ENCODE measurements around the gene SIGLEC7.

SIGLEC7 gene

DNA sequence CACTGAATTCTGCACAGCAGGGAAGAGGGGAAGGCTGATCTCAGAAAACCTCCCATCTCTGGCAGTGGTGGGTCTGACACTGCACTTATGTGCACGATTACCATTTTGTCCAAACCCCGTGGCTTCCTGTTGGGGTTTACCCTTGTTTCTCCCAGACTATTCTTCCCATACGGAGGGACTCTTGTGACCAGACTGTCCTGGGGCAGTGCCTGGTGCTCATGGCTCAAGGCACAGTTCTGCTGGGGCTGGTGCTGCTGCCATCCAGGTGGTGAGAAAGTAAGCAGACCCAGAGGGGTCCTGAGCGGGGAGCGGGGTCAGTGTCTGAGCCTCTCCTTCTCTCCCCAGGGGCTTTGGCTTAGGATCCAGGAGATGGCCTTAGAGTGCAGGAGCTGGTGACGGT lies 22.5 kb upstream of the SIGLEC7 start:
- Histone ChIP-seq H3K4me2 (ENCODE audit: low read length) (no peak overlapping the region), H3K36me3 (ENCODE audit: insufficient read depth, low read length) (no peaks in the 10 kb centered on the region), H3K4me1 (ENCODE audit: control insufficient read depth, insufficient read depth, low read length) (no peaks in the 10 kb centered on the region), H3K9me3 (replicated peaks; ENCODE audit: low read length) (no peaks in the 10 kb centered on the region), H3K9ac (ENCODE audit: low read depth, low read length) (no peak overlapping the region), H3K4me3 (ENCODE audit: low read length) (no peak overlapping the region), H3K27me3 (ENCODE audit: control insufficient read depth, insufficient read depth, low read length) (no peaks in the 10 kb centered on the region)

DNA sequence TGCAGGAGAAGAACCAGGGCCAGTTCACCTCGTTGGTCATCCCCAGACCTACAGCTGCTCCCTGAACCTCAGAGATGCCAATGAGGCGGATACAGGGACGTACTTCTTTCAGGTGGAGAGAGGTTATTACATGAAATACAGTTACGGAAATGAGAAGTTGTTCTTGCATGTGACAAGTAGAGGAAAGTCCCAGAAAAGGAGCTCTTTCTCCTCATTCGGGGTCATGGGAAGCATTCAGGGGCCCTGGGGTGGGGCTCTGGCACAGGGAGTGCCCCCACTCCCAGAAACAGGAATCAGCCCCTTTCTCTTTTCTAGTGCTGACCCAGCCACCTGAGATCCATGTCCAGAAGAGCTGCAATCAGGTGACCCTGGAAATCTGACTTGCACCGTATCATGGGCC lies 21.9 kb upstream of the SIGLEC7 start:
- Histone ChIP-seq H3K9ac (ENCODE audit: low read depth, low read length) (no peak overlapping the region), H3K36me3 (ENCODE audit: insufficient read depth, low read length) (no peaks in the 10 kb centered on the region), H3K4me1 (ENCODE audit: control insufficient read depth, insufficient read depth, low read length) (no peaks in the 10 kb centered on the region), H3K27me3 (ENCODE audit: control insufficient read depth, insufficient read depth, low read length) (no peaks in the 10 kb centered on the region), H3K4me2 (ENCODE audit: low read length) (no peak overlapping the region), H3K4me3 (ENCODE audit: low read length) (no peak overlapping the region), H3K9me3 (replicated peaks; ENCODE audit: low read length) (no peaks in the 10 kb centered on the region)

DNA sequence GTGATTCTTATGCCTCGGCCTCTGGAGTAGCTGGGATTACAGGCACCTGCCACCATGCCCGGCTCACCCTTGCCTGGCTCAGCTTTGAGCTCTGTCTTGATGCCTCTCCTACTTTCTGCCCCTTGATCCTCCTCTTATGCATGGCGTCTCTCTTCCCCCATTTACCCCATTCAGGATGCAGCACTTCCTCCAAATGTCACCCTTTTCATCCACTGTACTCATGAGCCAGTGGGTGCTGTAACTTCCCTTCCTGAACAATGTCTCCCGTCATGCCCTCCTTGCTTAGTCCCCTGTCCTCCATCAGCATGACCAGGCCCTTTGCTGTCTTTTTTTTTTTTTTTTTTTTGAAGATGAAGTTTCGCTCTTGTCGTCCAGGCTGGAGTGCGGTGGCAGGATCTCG lies 20.8 kb upstream of the SIGLEC7 start:
- H3K27me3 ChIP-seq (ENCODE audit: control insufficient read depth, insufficient read depth, low read length): no peaks in the 10 kb centered on the region
- no peaks in the 10 kb centered on the region for H3K9me3 ChIP-seq (replicated peaks; ENCODE audit: low read length)
- H3K4me3 ChIP-seq (ENCODE audit: low read length): no peak overlapping the region
- H3K36me3 ChIP-seq (ENCODE audit: insufficient read depth, low read length): no peaks in the 10 kb centered on the region
- H3K4me2 ChIP-seq (ENCODE audit: low read length): no peak overlapping the region
- H3K4me1 ChIP-seq (ENCODE audit: control insufficient read depth, insufficient read depth, low read length): no peaks in the 10 kb centered on the region
- H3K9ac ChIP-seq (ENCODE audit: low read depth, low read length): no peak overlapping the region

DNA sequence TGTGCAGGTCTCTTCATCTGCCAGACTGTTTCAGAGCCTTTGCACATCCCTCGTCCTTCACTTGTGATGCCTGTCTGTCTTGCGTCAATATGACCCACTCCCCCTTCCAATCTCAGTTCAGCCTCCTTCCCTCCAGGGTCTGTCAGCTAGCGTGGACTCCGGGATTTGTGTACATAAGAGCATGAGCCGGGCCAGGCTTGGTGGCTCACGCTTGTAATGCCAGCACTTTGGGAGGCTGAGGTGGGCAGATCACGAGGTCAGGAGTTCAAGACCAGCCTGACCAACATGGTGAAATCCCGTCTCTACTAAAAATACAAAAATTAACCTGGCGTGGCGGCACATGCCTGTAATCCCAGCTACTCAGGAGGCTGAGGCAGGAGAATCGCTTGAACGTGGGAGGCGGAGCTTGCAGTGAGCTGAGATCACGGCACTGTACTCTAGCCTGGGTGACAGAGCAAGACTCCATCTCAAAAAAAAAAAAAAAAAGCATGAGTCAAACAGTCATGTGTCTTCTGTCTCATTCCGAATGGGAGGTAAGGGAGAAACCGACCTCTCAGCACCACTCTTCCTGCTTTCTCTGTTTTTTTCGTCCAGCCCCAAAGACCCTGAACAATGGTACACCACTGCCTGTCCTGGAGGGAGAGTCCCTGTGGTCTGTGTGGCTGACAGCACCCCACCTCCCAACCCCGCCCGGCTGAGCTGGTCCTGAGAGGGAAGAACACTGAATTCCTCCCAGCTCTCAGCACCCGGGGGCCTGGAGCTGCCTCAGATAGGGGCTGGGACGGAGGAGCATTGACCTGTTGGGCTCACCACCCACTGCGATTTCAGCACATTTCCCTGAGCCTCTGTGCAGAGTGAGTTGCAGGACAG lies 19.8 kb upstream of the SIGLEC7 start:
- no peaks in the 10 kb centered on the region for H3K9me3 ChIP-seq (replicated peaks; ENCODE audit: low read length)
- no peak overlapping the region for H3K9ac ChIP-seq (ENCODE audit: low read depth, low read length)
- no peaks in the 10 kb centered on the region for H3K4me1 ChIP-seq (ENCODE audit: control insufficient read depth, insufficient read depth, low read length)
- no peak overlapping the region for H3K4me2 ChIP-seq (ENCODE audit: low read length)
- no peak overlapping the region for H3K4me3 ChIP-seq (ENCODE audit: low read length)
- no peaks in the 10 kb centered on the region for H3K27me3 ChIP-seq (ENCODE audit: control insufficient read depth, insufficient read depth, low read length)
- no peaks in the 10 kb centered on the region for H3K36me3 ChIP-seq (ENCODE audit: insufficient read depth, low read length)

DNA sequence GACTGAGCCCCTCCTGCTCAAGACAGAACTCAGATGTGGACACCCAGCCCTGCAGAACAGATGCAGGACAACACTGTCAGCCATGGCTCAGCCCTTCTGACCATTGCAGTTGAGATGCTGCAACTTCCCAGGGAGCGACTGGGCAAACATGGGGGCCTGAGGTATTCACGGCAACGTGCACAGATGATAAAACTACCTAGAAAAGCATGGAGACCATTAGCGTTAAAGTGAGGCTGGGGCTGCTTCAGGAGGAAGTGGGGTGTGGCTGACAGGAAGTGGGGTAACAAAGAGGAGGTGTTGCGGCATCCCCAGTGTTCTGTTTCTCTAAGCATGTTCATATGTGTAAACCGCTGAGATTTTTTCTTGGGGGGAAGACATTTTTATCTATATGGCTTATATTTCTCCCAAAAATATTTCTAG lies 18.7 kb upstream of the SIGLEC7 start:
- Histone ChIP-seq H3K4me1 (ENCODE audit: control insufficient read depth, insufficient read depth, low read length) (no peaks in the 10 kb centered on the region), H3K27me3 (ENCODE audit: control insufficient read depth, insufficient read depth, low read length) (no peaks in the 10 kb centered on the region), H3K4me3 (ENCODE audit: low read length) (no peak overlapping the region), H3K9me3 (replicated peaks; ENCODE audit: low read length) (no peaks in the 10 kb centered on the region), H3K36me3 (ENCODE audit: insufficient read depth, low read length) (no peaks in the 10 kb centered on the region), H3K4me2 (ENCODE audit: low read length) (no peak overlapping the region), H3K9ac (ENCODE audit: low read depth, low read length) (no peak overlapping the region)

DNA sequence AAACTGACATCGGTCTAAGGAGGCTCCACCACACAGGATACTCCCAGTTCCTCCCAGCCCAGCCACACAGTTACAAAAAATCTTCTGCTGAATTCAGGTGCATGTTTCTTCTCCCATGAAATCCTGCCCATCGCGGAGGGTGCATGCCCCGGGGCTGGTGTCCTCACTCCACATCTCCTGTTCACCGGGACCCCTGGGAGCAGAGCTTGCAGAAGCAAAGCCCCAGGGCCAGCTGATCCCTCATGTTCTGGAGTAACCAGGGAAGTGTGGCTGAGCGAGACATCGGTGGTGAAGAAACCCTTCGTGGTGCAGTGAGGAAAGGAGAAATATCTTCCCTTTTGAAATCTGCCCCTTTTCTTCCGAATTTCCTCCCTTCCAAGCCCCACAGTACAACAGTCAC lies 18.3 kb upstream of the SIGLEC7 start:
- Histone ChIP-seq H3K4me3 (ENCODE audit: low read length) (no peak overlapping the region), H3K36me3 (ENCODE audit: insufficient read depth, low read length) (no peaks in the 10 kb centered on the region), H3K4me1 (ENCODE audit: control insufficient read depth, insufficient read depth, low read length) (no peaks in the 10 kb centered on the region), H3K27me3 (ENCODE audit: control insufficient read depth, insufficient read depth, low read length) (no peaks in the 10 kb centered on the region), H3K4me2 (ENCODE audit: low read length) (no peak overlapping the region), H3K9ac (ENCODE audit: low read depth, low read length) (no peak overlapping the region), H3K9me3 (replicated peaks; ENCODE audit: low read length) (no peaks in the 10 kb centered on the region)

DNA sequence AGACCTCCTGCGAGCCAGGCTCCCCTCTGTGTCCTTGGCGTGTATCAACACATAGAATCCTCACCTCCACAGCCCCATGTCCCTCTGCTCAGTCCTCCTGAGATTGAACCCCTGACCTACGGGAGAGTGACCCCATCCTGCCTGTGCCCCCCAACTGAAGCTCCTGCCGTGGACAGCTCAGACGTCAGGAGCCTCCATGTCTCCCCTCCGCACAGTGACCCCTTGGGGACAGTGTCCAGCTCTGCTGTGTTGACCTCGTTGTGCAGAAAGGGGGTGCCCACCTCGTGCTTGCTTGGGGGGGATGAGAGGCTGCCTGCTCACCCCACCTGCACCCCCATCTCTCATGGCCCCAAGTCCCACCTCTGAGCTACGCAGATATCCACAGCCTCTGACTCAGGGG lies 17.9 kb upstream of the SIGLEC7 start:
- no peak overlapping the region for H3K4me2 ChIP-seq (ENCODE audit: low read length)
- no peak overlapping the region for H3K4me3 ChIP-seq (ENCODE audit: low read length)
- no peak overlapping the region for H3K9ac ChIP-seq (ENCODE audit: low read depth, low read length)
- no peaks in the 10 kb centered on the region for H3K27me3 ChIP-seq (ENCODE audit: control insufficient read depth, insufficient read depth, low read length)
- H3K4me1 ChIP-seq (ENCODE audit: control insufficient read depth, insufficient read depth, low read length): no peaks in the 10 kb centered on the region
- no peaks in the 10 kb centered on the region for H3K36me3 ChIP-seq (ENCODE audit: insufficient read depth, low read length)
- no peaks in the 10 kb centered on the region for H3K9me3 ChIP-seq (replicated peaks; ENCODE audit: low read length)

DNA sequence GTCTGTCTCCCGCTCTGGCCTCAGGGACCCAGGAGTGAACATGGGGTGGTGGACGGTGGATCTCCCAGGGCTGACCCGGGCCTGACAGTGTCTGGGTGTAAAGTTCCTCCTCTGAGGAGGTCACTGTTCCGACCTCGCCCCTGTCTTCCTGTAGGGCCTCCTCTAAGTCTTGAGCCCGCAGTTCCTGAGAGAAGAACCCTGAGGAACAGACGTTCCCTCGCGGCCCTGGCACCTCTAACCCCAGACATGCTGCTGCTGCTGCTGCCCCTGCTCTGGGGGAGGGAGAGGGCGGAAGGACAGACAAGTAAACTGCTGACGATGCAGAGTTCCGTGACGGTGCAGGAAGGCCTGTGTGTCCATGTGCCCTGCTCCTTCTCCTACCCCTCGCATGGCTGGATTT lies 17.4 kb upstream of the SIGLEC7 start, which contains the start of gene SIGLEC9:
Gene SIGLEC9, plus strand, starts transcription at position 178 of the 400 bp plus-strand sequence. Its CDS starts 69 bp downstream, at position 247.
- Histone ChIP-seq H3K9me3 (replicated peaks; ENCODE audit: low read length) (no peaks in the 10 kb centered on the region), H3K4me1 (ENCODE audit: control insufficient read depth, insufficient read depth, low read length) (no peaks in the 10 kb centered on the region), H3K4me3 (ENCODE audit: low read length) (no peak within 1 kb of the TSS), H3K9ac (ENCODE audit: low read depth, low read length) (no peak within 1 kb of the TSS), H3K4me2 (ENCODE audit: low read length) (no peak within 1 kb of the TSS), H3K36me3 (ENCODE audit: insufficient read depth, low read length) (no peaks in the 10 kb centered on the region), H3K27me3 (ENCODE audit: control insufficient read depth, insufficient read depth, low read length) (no peaks in the 10 kb centered on the region)

DNA sequence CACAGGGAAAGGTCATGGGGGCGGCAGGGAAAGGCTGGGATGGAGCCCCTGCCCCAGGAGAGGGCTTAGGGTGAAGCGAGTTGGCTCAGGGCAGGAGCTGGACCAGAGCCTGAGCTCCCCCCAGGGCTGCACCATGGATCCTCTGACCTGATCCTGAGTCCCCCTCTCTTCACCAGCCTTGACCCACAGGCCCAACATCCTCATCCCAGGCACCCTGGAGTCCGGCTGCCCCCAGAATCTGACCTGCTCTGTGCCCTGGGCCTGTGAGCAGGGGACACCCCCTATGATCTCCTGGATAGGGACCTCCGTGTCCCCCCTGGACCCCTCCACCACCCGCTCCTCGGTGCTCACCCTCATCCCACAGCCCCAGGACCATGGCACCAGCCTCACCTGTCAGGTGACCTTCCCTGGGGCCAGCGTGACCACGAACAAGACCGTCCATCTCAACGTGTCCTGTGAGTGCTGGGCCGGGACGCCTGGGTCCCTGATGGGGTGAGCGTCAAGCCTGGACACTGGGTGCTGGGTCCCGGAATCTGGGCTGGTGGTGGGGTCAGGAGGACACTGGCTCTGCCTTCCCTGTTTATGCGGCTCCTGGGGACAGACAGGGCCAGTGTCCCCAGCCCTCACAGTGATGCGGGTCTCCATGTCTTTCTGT lies 16.6 kb upstream of the SIGLEC7 start:
- H3K9me3 ChIP-seq (replicated peaks; ENCODE audit: low read length): peaks cover under 1% of the 10 kb centered on the region
- no peaks in the 10 kb centered on the region for H3K4me1 ChIP-seq (ENCODE audit: control insufficient read depth, insufficient read depth, low read length)

DNA sequence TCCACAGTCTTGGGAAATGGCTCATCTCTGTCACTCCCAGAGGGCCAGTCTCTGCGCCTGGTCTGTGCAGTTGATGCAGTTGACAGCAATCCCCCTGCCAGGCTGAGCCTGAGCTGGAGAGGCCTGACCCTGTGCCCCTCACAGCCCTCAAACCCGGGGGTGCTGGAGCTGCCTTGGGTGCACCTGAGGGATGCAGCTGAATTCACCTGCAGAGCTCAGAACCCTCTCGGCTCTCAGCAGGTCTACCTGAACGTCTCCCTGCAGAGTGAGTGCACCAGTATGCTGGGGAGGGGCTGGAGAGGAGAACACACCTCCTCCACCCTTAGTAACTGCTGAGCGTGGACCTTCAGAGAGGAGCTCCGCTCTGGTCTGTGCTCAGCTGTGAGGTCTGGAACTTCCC lies 15.1 kb upstream of the SIGLEC7 start:
- no peak overlapping the region for H3K9ac ChIP-seq (ENCODE audit: low read depth, low read length)
- no peaks in the 10 kb centered on the region for H3K4me1 ChIP-seq (ENCODE audit: control insufficient read depth, insufficient read depth, low read length)
- no peaks in the 10 kb centered on the region for H3K27me3 ChIP-seq (ENCODE audit: control insufficient read depth, insufficient read depth, low read length)
- H3K4me2 ChIP-seq (ENCODE audit: low read length): no peak overlapping the region
- H3K9me3 ChIP-seq (replicated peaks; ENCODE audit: low read length): peaks cover 5% of the 10 kb centered on the region
- H3K4me3 ChIP-seq (ENCODE audit: low read length): no peak overlapping the region
- no peaks in the 10 kb centered on the region for H3K36me3 ChIP-seq (ENCODE audit: insufficient read depth, low read length)

More for the DNA sequence above, 16.6 kb upstream of the SIGLEC7 start:
- Histone ChIP-seq H3K4me2 (ENCODE audit: low read length) (no peak overlapping the region), H3K36me3 (ENCODE audit: insufficient read depth, low read length) (no peaks in the 10 kb centered on the region), H3K27me3 (ENCODE audit: control insufficient read depth, insufficient read depth, low read length) (no peaks in the 10 kb centered on the region), H3K4me3 (ENCODE audit: low read length) (no peak overlapping the region), H3K9ac (ENCODE audit: low read depth, low read length) (no peak overlapping the region)

DNA sequence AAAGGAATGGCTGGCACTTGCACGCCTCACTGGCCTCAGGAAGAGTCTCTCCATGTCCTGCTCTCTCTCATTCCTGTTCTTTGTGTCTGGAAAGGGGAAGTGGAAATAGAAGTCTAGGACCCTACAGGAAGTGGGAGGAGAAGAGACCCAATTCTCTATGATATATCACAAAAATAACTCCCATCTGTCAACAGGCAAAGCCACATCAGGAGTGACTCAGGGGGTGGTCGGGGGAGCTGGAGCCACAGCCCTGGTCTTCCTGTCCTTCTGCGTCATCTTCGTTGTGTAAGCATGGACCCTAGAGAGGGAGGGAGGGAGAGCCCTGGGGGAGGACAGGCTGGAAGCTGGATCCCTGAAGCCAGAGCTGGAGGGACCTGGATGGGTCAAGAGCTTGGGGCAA lies 14.3 kb upstream of the SIGLEC7 start:
- no peaks in the 10 kb centered on the region for H3K4me1 ChIP-seq (ENCODE audit: control insufficient read depth, insufficient read depth, low read length)

DNA sequence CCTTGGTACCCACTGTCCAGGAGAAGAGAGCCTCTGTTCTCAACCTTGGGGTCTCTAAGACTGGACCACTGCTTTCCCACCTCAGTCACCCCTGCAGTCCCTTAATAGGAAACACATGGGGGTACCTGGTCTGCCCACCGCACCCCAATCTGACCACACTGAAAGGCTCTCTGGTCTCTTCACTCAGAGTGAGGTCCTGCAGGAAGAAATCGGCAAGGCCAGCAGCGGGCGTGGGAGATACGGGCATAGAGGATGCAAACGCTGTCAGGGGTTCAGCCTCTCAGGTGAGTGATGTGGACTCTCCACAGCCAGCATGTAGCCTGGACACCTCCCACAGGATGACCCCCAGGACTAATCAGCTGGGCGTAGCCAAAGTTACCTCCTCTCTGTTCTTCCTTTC lies 13.9 kb upstream of the SIGLEC7 start:
- H3K4me1 ChIP-seq (ENCODE audit: control insufficient read depth, insufficient read depth, low read length): no peaks in the 10 kb centered on the region
- H3K27me3 ChIP-seq (ENCODE audit: control insufficient read depth, insufficient read depth, low read length): no peaks in the 10 kb centered on the region
- no peak overlapping the region for H3K4me2 ChIP-seq (ENCODE audit: low read length)
- no peak overlapping the region for H3K9ac ChIP-seq (ENCODE audit: low read depth, low read length)
- H3K9me3 ChIP-seq (replicated peaks; ENCODE audit: low read length): peaks cover 5% of the 10 kb centered on the region
- H3K36me3 ChIP-seq (ENCODE audit: insufficient read depth, low read length): no peaks in the 10 kb centered on the region
- H3K4me3 ChIP-seq (ENCODE audit: low read length): no peak overlapping the region

More for the DNA sequence above, 14.3 kb upstream of the SIGLEC7 start:
- no peak overlapping the region for H3K9ac ChIP-seq (ENCODE audit: low read depth, low read length)
- no peaks in the 10 kb centered on the region for H3K36me3 ChIP-seq (ENCODE audit: insufficient read depth, low read length)
- H3K9me3 ChIP-seq (replicated peaks; ENCODE audit: low read length): peaks cover 5% of the 10 kb centered on the region
- no peak overlapping the region for H3K4me2 ChIP-seq (ENCODE audit: low read length)
- H3K4me3 ChIP-seq (ENCODE audit: low read length): no peak overlapping the region
- no peaks in the 10 kb centered on the region for H3K27me3 ChIP-seq (ENCODE audit: control insufficient read depth, insufficient read depth, low read length)
